KMS-11 (cell line): Measurements from ENCODE around the gene DYNLL2.

ENCODE experiments used
- H2AFZ ChIP-seq: fragments of 200-600 bp; sonication (generic); 2 replicates; pipeline ENCODE4 v1.6.1; 2016; ENCODE audit warnings: antibody characterized with exemption, mixed run types, low read depth
- H3K27ac ChIP-seq: fragments of 200-600 bp; sonication (generic); 2 replicates; pipeline ENCODE4 v1.6.1; 2016; ENCODE audit warnings: mild to moderate bottlenecking, mixed run types
- H3K27me3 ChIP-seq: fragments of 200-600 bp; sonication (generic); 2 replicates; pipeline ENCODE4 v1.6.1; 2017; ENCODE audit warnings: mild to moderate bottlenecking, low read depth, mixed run types, moderate library complexity; ENCODE audit not compliant: insufficient read depth
- H3K36me3 ChIP-seq: fragments of 200-600 bp; sonication (generic); 2 replicates; pipeline ENCODE4 v1.6.1; 2017; ENCODE audit warnings: mild to moderate bottlenecking, mixed run types; ENCODE audit not compliant: insufficient read depth
- H3K4me1 ChIP-seq: fragments of 200-600 bp; sonication (generic); 2 replicates; pipeline ENCODE4 v1.6.1; 2016; ENCODE audit warnings: mild to moderate bottlenecking, low read depth, mixed run types; ENCODE audit not compliant: poor library complexity, severe bottlenecking
- H3K4me2 ChIP-seq: fragments of 200-600 bp; sonication (generic); 2 replicates; pipeline ENCODE4 v1.7.0; 2016; ENCODE audit warnings: mild to moderate bottlenecking, mixed run types
- H3K4me3 ChIP-seq: fragments of 200-600 bp; sonication (generic); IDR thresholded peaks from 2 replicates; pipeline ENCODE4 v1.6.1; 2017; ENCODE audit warnings: low read depth, low read length, mixed read lengths; ENCODE audit not compliant: insufficient read depth
- H3K79me2 ChIP-seq: fragments of 200-600 bp; sonication (generic); 2 replicates; pipeline ENCODE4 v1.6.1; 2016; ENCODE audit warnings: low read depth, mixed run types; ENCODE audit not compliant: insufficient read depth
- H3K9ac ChIP-seq: fragments of 200-600 bp; sonication (generic); 2 replicates; pipeline ENCODE4 v1.6.1; 2016; ENCODE audit warnings: mild to moderate bottlenecking, mixed run types
- H4K20me1 ChIP-seq: fragments of 200-600 bp; sonication (generic); 2 replicates; pipeline ENCODE4 v1.6.1; 2016; ENCODE audit warnings: mild to moderate bottlenecking, mixed run types; ENCODE audit not compliant: insufficient read depth
- CTCF ChIP-seq: fragments of 200-600 bp; sonication (generic); conservative IDR thresholded peaks from 2 replicates; pipeline ENCODE4 v1.6.1; 2017; ENCODE audit warnings: low read depth, mild to moderate bottlenecking, antibody characterized with exemption, low read length, moderate library complexity, mixed read lengths

DYNLL2 gene

GRCh38 chr17:58144801-58145200 is 61.6 kb downstream of the DYNLL2 start:
- H3K27me3 ChIP-seq, result no peaks in the 10 kb centered on the region
- no peak overlapping the region for H3K9ac ChIP-seq
- H3K27ac ChIP-seq, result no peak overlapping the region
- TF ChIP-seq CTCF, result no peak
- H3K4me2 ChIP-seq, result no peak overlapping the region
- H3K79me2 ChIP-seq, result no peaks in the 10 kb centered on the region
- H3K36me3 ChIP-seq, result no peaks in the 10 kb centered on the region
- no peak overlapping the region for H3K4me3 ChIP-seq
- H2AFZ ChIP-seq, result no peak overlapping the region
- no peaks in the 10 kb centered on the region for H3K4me1 ChIP-seq
- H4K20me1 ChIP-seq, result no peaks in the 10 kb centered on the region
